Panc1 (cell line): ENCODE results near the gene NELL2. TPM values are rescaled to one million over a fixed set of nuclear protein-coding genes. Genes with fewer than 3 reads are reported as not detected.
A peak's percentile ranks its signal among the peaks of the same experiment; 100 is the strongest.

Experiments
- ATAC-seq: fragments of 200-7000 bp; cut with Tn5 transposase; 2 replicates; pipeline ENCODE4 v1.9.1; 2020; ENCODE audit warnings: mild to moderate bottlenecking, moderate library complexity
- BruUV-seq: library from RNA; stranded (reverse); fragments of 400-500 nt; replicated peaks from 2 replicates; lab custom pipeline; 2021; lab: Mats Ljungman, UMichigan
- CTCF ChIA-PET: fragments of 300-600 bp; sonication (Branson Sonifier 250); formaldehyde crosslinking; loops from one replicate; lab custom pipeline; 2022; ENCODE audit warnings: antibody characterized with exemption; lab: Charles Lee
- POLR2A ChIA-PET: fragments of 300-600 bp; sonication (Branson Sonifier 250); formaldehyde crosslinking; loops from one replicate; lab custom pipeline; 2022; ENCODE audit warnings: antibody characterized with exemption; lab: Charles Lee
- DNase-seq: peaks from one replicate; pipeline ENCODE4 v3.0.0-alpha.2; 2010; ENCODE audit warnings: low read depth, low spot score
- H3K27ac ChIP-seq: 2 replicates; pipeline ENCODE4 v1.5.1; 2011; ENCODE audit warnings: mild to moderate bottlenecking, low read length, inconsistent platforms
- H3K27me3 ChIP-seq: fragments of 200-500 bp; sonication (Bioruptor generic); 2 replicates; pipeline ENCODE4 v1.6.0; 2014; ENCODE audit warnings: low read length, inconsistent platforms; ENCODE audit not compliant: control insufficient read depth, insufficient read depth
- H3K36me3 ChIP-seq: fragments of 200-500 bp; sonication (Bioruptor generic); 2 replicates; pipeline ENCODE4 v1.5.1; 2014; ENCODE audit warnings: inconsistent platforms, mild to moderate bottlenecking, low read length, moderate library complexity; ENCODE audit not compliant: control insufficient read depth, insufficient read depth
- H3K4me1 ChIP-seq: 2 replicates; pipeline ENCODE4 v1.5.1; 2011; ENCODE audit warnings: inconsistent platforms, mild to moderate bottlenecking, low read length, moderate library complexity; ENCODE audit not compliant: control insufficient read depth, insufficient read depth
- H3K4me3 ChIP-seq, 2 experiments: 2 replicates each; pipeline ENCODE4 v1.5.1; 2011 to 2012; ENCODE audit warnings: low read depth in 2 of 2, low read length in 2 of 2, mild to moderate bottlenecking in 2 of 2, inconsistent platforms in 1 of 2, moderate library complexity in 1 of 2
- H3K9me3 ChIP-seq: fragments of 200-500 bp; sonication (Bioruptor generic); 2 replicates; pipeline ENCODE4 v1.5.1; 2014; ENCODE audit warnings: low read depth, mild to moderate bottlenecking, inconsistent platforms, low read length, moderate library complexity; ENCODE audit not compliant: control insufficient read depth, insufficient read depth
- SIN3A ChIP-seq: IDR thresholded peaks from 2 replicates; pipeline ENCODE4 v1.6.1; 2012; ENCODE audit warnings: low read depth, mild to moderate bottlenecking, low read length, moderate library complexity, borderline replicate concordance; ENCODE audit not compliant: insufficient read depth
- TCF7L2 ChIP-seq: IDR thresholded peaks from 2 replicates; pipeline ENCODE4 v1.6.1; 2011; ENCODE audit warnings: mild to moderate bottlenecking, low read depth, low read length, inconsistent platforms
- in situ Hi-C: cut with HindIII; loops from 2 replicates; pipeline ENCODE4 v1.10.0; 2016; ENCODE audit warnings: low sequenced_read_pairs, low pct_unique_long_range_greater_than_20kb
- intact Hi-C: fragments of 100-400 bp; cut with micrococcal nuclease; formaldehyde crosslinking; loops from one replicate; pipeline ENCODE4 v1.10.0; 2022; ENCODE audit not compliant: unreplicated experiment
- total RNA-seq: library from RNA; stranded (reverse); gene quantifications from one replicate; pipeline ENCODE4 v1.2.1, GENCODE V29; 2021; ENCODE audit not compliant: unreplicated experiment
- TF ChIP-seq, protein P1 (sequence below): fragments of 450-650 bp; IDR thresholded peaks from 2 replicates; pipeline ENCODE4 v1.5.1; 2017; ENCODE audit warnings: mild to moderate bottlenecking
- TF ChIP-seq, protein P2 (sequence below), 2 experiments: IDR thresholded peaks; 2 replicates each; pipeline ENCODE4 v1.6.1; 2011 to 2012; ENCODE audit warnings: low read depth in 2 of 2, control low read depth in 1 of 2, low read length in 1 of 2, mild to moderate bottlenecking in 1 of 2, moderate library complexity in 1 of 2; ENCODE audit not compliant: insufficient read depth in 1 of 2

Gene NELL2
- total RNA-seq, 1 experiment from 2014 or later, result 0.28 TPM

GRCh38 chr12:44774815-44775411, 101.2 kb downstream of the NELL2 start:
- Histone ChIP-seq H3K27ac (no peak overlapping the region), H3K36me3 (no peaks in the 10 kb centered on the region), H3K4me3 (no peak overlapping the region), H3K27me3 (no peaks in the 10 kb centered on the region), H3K9me3 (no peaks in the 10 kb centered on the region), H3K4me1 (no peaks in the 10 kb centered on the region)
- BruUV-seq, result no TSS peak
- POLR2A ChIA-PET, result no interaction called here
- TF ChIP-seq, protein P1, sequence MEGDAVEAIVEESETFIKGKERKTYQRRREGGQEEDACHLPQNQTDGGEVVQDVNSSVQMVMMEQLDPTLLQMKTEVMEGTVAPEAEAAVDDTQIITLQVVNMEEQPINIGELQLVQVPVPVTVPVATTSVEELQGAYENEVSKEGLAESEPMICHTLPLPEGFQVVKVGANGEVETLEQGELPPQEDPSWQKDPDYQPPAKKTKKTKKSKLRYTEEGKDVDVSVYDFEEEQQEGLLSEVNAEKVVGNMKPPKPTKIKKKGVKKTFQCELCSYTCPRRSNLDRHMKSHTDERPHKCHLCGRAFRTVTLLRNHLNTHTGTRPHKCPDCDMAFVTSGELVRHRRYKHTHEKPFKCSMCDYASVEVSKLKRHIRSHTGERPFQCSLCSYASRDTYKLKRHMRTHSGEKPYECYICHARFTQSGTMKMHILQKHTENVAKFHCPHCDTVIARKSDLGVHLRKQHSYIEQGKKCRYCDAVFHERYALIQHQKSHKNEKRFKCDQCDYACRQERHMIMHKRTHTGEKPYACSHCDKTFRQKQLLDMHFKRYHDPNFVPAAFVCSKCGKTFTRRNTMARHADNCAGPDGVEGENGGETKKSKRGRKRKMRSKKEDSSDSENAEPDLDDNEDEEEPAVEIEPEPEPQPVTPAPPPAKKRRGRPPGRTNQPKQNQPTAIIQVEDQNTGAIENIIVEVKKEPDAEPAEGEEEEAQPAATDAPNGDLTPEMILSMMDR, result peak; percentile 83
- no peak for TF ChIP-seq TCF7L2
- CTCF ChIA-PET, result interaction anchor here (0.6 to 0.7 kb wide), 2 partner anchors 15 to 185 kb away, joined by 3 to 9 read pairs; no protein-coding TSS in a partner anchor
- DNase-seq (peak; percentile 4), ATAC-seq (no peak)
- intact Hi-C loops (loop anchor here (5.0 kb wide), 1 partner anchor 157 kb away; no protein-coding TSS in a partner anchor), in situ Hi-C loops (no loop called here)

- TF ChIP-seq, protein P1, result no peak
- no peak for TF ChIP-seq SIN3A
- TF ChIP-seq, protein P2, sequence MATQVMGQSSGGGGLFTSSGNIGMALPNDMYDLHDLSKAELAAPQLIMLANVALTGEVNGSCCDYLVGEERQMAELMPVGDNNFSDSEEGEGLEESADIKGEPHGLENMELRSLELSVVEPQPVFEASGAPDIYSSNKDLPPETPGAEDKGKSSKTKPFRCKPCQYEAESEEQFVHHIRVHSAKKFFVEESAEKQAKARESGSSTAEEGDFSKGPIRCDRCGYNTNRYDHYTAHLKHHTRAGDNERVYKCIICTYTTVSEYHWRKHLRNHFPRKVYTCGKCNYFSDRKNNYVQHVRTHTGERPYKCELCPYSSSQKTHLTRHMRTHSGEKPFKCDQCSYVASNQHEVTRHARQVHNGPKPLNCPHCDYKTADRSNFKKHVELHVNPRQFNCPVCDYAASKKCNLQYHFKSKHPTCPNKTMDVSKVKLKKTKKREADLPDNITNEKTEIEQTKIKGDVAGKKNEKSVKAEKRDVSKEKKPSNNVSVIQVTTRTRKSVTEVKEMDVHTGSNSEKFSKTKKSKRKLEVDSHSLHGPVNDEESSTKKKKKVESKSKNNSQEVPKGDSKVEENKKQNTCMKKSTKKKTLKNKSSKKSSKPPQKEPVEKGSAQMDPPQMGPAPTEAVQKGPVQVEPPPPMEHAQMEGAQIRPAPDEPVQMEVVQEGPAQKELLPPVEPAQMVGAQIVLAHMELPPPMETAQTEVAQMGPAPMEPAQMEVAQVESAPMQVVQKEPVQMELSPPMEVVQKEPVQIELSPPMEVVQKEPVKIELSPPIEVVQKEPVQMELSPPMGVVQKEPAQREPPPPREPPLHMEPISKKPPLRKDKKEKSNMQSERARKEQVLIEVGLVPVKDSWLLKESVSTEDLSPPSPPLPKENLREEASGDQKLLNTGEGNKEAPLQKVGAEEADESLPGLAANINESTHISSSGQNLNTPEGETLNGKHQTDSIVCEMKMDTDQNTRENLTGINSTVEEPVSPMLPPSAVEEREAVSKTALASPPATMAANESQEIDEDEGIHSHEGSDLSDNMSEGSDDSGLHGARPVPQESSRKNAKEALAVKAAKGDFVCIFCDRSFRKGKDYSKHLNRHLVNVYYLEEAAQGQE (IDR thresholded peaks at IDR 0.05; ENCODE audit: insufficient read depth in 1 of 2, low read depth in 2 of 2, low read length in 1 of 2), result no peak
- no peaks in the 10 kb centered on the region for H3K9me3 ChIP-seq
- BruUV-seq, result no TSS peak
- H3K36me3 ChIP-seq, result no peaks in the 10 kb centered on the region
- in situ Hi-C loops (no loop called here), intact Hi-C loops (loop anchor here (5.0 kb wide), 1 partner anchor 161 kb away; no protein-coding TSS in a partner anchor)
- no peak for ATAC-seq
- ChIA-PET POLR2A (no interaction called here), CTCF (no interaction called here)
- H3K27me3 ChIP-seq, result no peaks in the 10 kb centered on the region
- no peak for DNase-seq
- H3K4me3 ChIP-seq, result no peak overlapping the region
- H3K27ac ChIP-seq, result no peak overlapping the region
- H3K4me1 ChIP-seq, result no peaks in the 10 kb centered on the region
Observed at GRCh38 chr12:44771485-44772021, 104.6 kb downstream of the NELL2 start.
